ENCODE results near the gene UNK. TPM values are rescaled to one million over a fixed set of nuclear protein-coding genes. Genes with fewer than 3 reads are reported as not detected.
"Not testable (repeated sequence)": the region's sequence is repeated elsewhere in the genome, so short reads cannot be mapped to it uniquely, and the experiment has no call there.

Gene UNK
- polyA plus RNA-seq, 4 donors: 8.9 to 34.3 (median 16.3) TPM

DNA sequence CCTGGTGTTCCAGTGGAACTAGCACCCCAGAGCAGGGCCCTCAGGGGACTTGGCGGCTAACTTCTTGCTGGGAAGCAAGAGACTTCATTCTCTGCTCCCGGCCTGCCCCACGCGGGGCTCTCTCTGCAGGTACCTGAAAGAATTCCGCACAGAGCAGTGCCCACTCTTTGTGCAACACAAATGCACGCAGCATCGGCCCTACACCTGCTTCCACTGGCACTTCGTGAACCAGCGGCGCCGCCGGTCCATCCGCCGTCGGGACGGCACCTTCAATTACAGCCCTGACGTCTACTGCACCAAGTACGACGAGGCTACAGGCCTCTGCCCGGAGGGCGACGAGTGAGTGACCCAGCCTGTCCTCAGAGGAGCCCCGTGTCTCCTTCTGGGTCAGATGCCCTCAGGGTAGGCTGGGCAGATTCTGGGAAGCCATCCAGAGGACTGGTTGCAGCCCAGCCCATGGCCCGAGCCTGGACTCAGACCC lies 25.1 kb downstream of the UNK start:
- WGBS, 3 donors: 92 to 94% (median 92%) methylated on average over 24 of the region's 24 CpGs
- no peak overlapping the region for H3K4me3 ChIP-seq (ENCODE audit: low read depth in 1 of 3, low read length in 3 of 3)
- H3K36me3 ChIP-seq (ENCODE audit: control insufficient read depth in 3 of 3, insufficient read depth in 2 of 3, low read depth in 1 of 3, low read length in 3 of 3): peaks cover 3 to 80% (median 9%) of the 10 kb centered on the region in 3 donors
- no peaks in the 10 kb centered on the region for H3K27me3 ChIP-seq (ENCODE audit: control insufficient read depth in 3 of 3, insufficient read depth in 3 of 3, low read length in 3 of 3)
- H3K4me1 ChIP-seq (ENCODE audit: control insufficient read depth in 3 of 3, insufficient read depth in 2 of 3, low read depth in 1 of 3, low read length in 2 of 3): no peaks in the 10 kb centered on the region
- DNase-seq (no peak), FAIRE-seq (no peak)
- no peaks in the 10 kb centered on the region for H3K9me3 ChIP-seq (ENCODE audit: control insufficient read depth in 2 of 2, insufficient read depth in 1 of 2, low read depth in 1 of 2, low read length in 1 of 2)
- H3K27ac ChIP-seq (ENCODE audit: low read depth in 1 of 3, low read length in 2 of 3): peak overlapping the region in 1 of 3 donors; percentile 21

GRCh38 chr17:75810216-75810615 lies 25.6 kb downstream of the UNK start:
- 54 to 79% (median 76%) methylated on average over 5 of the region's 5 CpGs for WGBS, 3 donors
- Histone ChIP-seq H3K4me1 (ENCODE audit: control insufficient read depth in 3 of 3, insufficient read depth in 2 of 3, low read depth in 1 of 3, low read length in 2 of 3) (no peaks in the 10 kb centered on the region), H3K27ac (ENCODE audit: low read depth in 1 of 3, low read length in 2 of 3) (no peak overlapping the region), H3K4me3 (ENCODE audit: low read depth in 1 of 3, low read length in 3 of 3) (no peak overlapping the region), H3K27me3 (ENCODE audit: control insufficient read depth in 3 of 3, insufficient read depth in 3 of 3, low read length in 3 of 3) (no peaks in the 10 kb centered on the region), H3K36me3 (ENCODE audit: control insufficient read depth in 3 of 3, insufficient read depth in 2 of 3, low read depth in 1 of 3, low read length in 3 of 3) (peaks cover 3 to 85% (median 9%) of the 10 kb centered on the region in 3 donors), H3K9me3 (ENCODE audit: control insufficient read depth in 2 of 2, insufficient read depth in 1 of 2, low read depth in 1 of 2, low read length in 1 of 2) (no peaks in the 10 kb centered on the region)
- FAIRE-seq (no peak), DNase-seq (peak; percentile 33 to 66)

GRCh38 chr17:75810756-75811155 lies 26.1 kb downstream of the UNK start:
- 96 to 97% (median 97%) methylated on average over 11 of the region's 11 CpGs for WGBS, 3 donors
- H3K9me3 ChIP-seq (ENCODE audit: control insufficient read depth in 2 of 2, insufficient read depth in 1 of 2, low read depth in 1 of 2, low read length in 1 of 2); H3K4me1 ChIP-seq (ENCODE audit: control insufficient read depth in 3 of 3, insufficient read depth in 2 of 3, low read depth in 1 of 3, low read length in 2 of 3); H3K4me3 ChIP-seq (ENCODE audit: low read depth in 1 of 3, low read length in 3 of 3); DNase-seq; FAIRE-seq; H3K27me3 ChIP-seq (ENCODE audit: control insufficient read depth in 3 of 3, insufficient read depth in 3 of 3, low read length in 3 of 3); H3K27ac ChIP-seq (ENCODE audit: low read depth in 1 of 3, low read length in 2 of 3): not testable (repeated sequence)
- H3K36me3 ChIP-seq (ENCODE audit: control insufficient read depth in 3 of 3, insufficient read depth in 2 of 3, low read depth in 1 of 3, low read length in 3 of 3): peaks cover 3 to 87% (median 9%) of the 10 kb centered on the region in 3 donors

DNA sequence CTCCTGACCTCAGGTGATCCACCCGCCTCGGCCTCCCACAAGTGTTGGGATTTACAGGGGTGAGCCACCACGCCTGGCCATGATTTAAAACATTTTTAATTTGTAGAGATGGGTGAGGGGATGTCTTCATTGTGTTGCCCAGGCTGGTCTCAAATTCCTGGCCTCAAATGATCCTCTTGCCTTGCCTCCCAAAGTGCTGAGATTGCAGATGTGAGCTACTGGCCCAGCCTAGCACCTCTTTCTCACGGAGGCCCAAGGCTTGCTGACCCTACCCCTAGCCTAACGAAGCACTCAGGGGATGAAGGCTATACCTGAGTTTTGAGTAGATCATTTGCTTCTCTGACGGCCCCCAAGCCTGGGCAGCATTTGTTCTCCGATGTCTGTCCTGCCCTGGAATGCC lies 26.6 kb downstream of the UNK start:
- DNase-seq (no peak), FAIRE-seq (no peak)

GRCh38 chr17:75812096-75813013 lies 27.7 kb downstream of the UNK start:
- no peaks in the 10 kb centered on the region for H3K4me1 ChIP-seq (ENCODE audit: control insufficient read depth in 3 of 3, insufficient read depth in 2 of 3, low read depth in 1 of 3, low read length in 2 of 3)
- no peak overlapping the region for H3K4me3 ChIP-seq (ENCODE audit: low read depth in 1 of 3, low read length in 3 of 3)
- H3K27ac ChIP-seq (ENCODE audit: low read depth in 1 of 3, low read length in 2 of 3): no peak overlapping the region
- H3K9me3 ChIP-seq (ENCODE audit: control insufficient read depth in 2 of 2, insufficient read depth in 1 of 2, low read depth in 1 of 2, low read length in 1 of 2): no peaks in the 10 kb centered on the region
- peaks cover 3 to 94% (median 9%) of the 10 kb centered on the region in 3 donors for H3K36me3 ChIP-seq (ENCODE audit: control insufficient read depth in 3 of 3, insufficient read depth in 2 of 3, low read depth in 1 of 3, low read length in 3 of 3)
- WGBS, 3 donors: 88 to 93% (median 92%) methylated on average over 24 to 27 of the region's 27 CpGs
- FAIRE-seq: no peak
- no peaks in the 10 kb centered on the region for H3K27me3 ChIP-seq (ENCODE audit: control insufficient read depth in 3 of 3, insufficient read depth in 3 of 3, low read length in 3 of 3)
- no peak for DNase-seq

More for the DNA sequence above, 26.6 kb downstream of the UNK start:
- Histone ChIP-seq H3K9me3 (ENCODE audit: control insufficient read depth in 2 of 2, insufficient read depth in 1 of 2, low read depth in 1 of 2, low read length in 1 of 2) (no peaks in the 10 kb centered on the region), H3K4me3 (ENCODE audit: low read depth in 1 of 3, low read length in 3 of 3) (no peak overlapping the region), H3K27ac (ENCODE audit: low read depth in 1 of 3, low read length in 2 of 3) (no peak overlapping the region), H3K4me1 (ENCODE audit: control insufficient read depth in 3 of 3, insufficient read depth in 2 of 3, low read depth in 1 of 3, low read length in 2 of 3) (no peaks in the 10 kb centered on the region), H3K36me3 (ENCODE audit: control insufficient read depth in 3 of 3, insufficient read depth in 2 of 3, low read depth in 1 of 3, low read length in 3 of 3) (peaks cover 3 to 87% (median 9%) of the 10 kb centered on the region in 3 donors), H3K27me3 (ENCODE audit: control insufficient read depth in 3 of 3, insufficient read depth in 3 of 3, low read length in 3 of 3) (no peaks in the 10 kb centered on the region)
- 95 to 97% (median 95%) methylated on average over 7 of the region's 7 CpGs for WGBS, 3 donors

- DNase-seq (no peak), FAIRE-seq (no peak)
- Histone ChIP-seq H3K4me1 (ENCODE audit: control insufficient read depth in 3 of 3, insufficient read depth in 2 of 3, low read depth in 1 of 3, low read length in 2 of 3) (no peaks in the 10 kb centered on the region), H3K27me3 (ENCODE audit: control insufficient read depth in 3 of 3, insufficient read depth in 3 of 3, low read length in 3 of 3) (no peaks in the 10 kb centered on the region), H3K9me3 (ENCODE audit: control insufficient read depth in 2 of 2, insufficient read depth in 1 of 2, low read depth in 1 of 2, low read length in 1 of 2) (no peaks in the 10 kb centered on the region), H3K27ac (ENCODE audit: low read depth in 1 of 3, low read length in 2 of 3) (no peak overlapping the region), H3K4me3 (ENCODE audit: low read depth in 1 of 3, low read length in 3 of 3) (no peak overlapping the region), H3K36me3 (ENCODE audit: control insufficient read depth in 3 of 3, insufficient read depth in 2 of 3, low read depth in 1 of 3, low read length in 3 of 3) (peaks cover 5 to 99% (median 10%) of the 10 kb centered on the region in 3 donors)
- WGBS, 3 donors: 90 to 91% (median 90%) methylated on average over 24 of the region's 24 CpGs
These were observed 28.7 kb downstream of the UNK start for GRCh38 chr17:75813081-75814020.

GRCh38 chr17:75814021-75814395 lies 29.4 kb downstream of the UNK start:
- H3K27ac ChIP-seq (ENCODE audit: low read depth in 1 of 3, low read length in 2 of 3): no peak overlapping the region

DNA sequence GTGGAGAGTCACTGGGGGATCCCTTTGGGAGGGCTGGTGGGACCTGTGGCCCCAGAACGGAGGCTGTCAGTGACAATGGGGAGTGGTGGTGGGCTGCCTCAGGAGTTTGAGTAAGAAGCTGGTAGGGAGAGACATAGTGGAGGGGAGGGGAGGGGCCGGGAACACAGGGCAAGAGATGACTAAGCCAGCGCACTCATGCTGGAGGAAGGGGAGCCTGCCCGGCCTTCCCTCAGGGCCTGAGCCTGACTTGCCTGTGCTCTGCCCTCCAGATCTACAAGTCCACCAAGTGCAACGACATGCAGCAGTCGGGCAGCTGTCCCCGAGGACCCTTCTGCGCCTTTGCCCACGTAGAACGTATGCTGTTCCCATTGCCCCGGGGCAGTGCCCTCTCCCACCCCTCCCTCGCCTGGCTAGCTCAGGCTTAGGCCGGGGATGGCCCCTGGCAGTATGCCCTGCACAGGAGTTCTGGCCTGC lies 30.3 kb downstream of the UNK start:
- peaks cover 7 to 100% (median 10%) of the 10 kb centered on the region in 3 donors for H3K36me3 ChIP-seq (ENCODE audit: control insufficient read depth in 3 of 3, insufficient read depth in 2 of 3, low read depth in 1 of 3, low read length in 3 of 3)
- no peak overlapping the region for H3K4me3 ChIP-seq (ENCODE audit: low read depth in 1 of 3, low read length in 3 of 3)
- no peak overlapping the region for H3K27ac ChIP-seq (ENCODE audit: low read depth in 1 of 3, low read length in 2 of 3)
- 92 to 95% (median 95%) methylated on average over 12 to 13 of the region's 13 CpGs for WGBS, 3 donors
- no peaks in the 10 kb centered on the region for H3K4me1 ChIP-seq (ENCODE audit: control insufficient read depth in 3 of 3, insufficient read depth in 2 of 3, low read depth in 1 of 3, low read length in 2 of 3)
- H3K27me3 ChIP-seq (ENCODE audit: control insufficient read depth in 3 of 3, insufficient read depth in 3 of 3, low read length in 3 of 3): no peaks in the 10 kb centered on the region
- no peak for DNase-seq
- H3K9me3 ChIP-seq (ENCODE audit: control insufficient read depth in 2 of 2, insufficient read depth in 1 of 2, low read depth in 1 of 2, low read length in 1 of 2): no peaks in the 10 kb centered on the region
- FAIRE-seq: no peak

More at GRCh38 chr17:75814021-75814395, 29.4 kb downstream of the UNK start:
- FAIRE-seq (no peak), DNase-seq (no peak)
- Histone ChIP-seq H3K9me3 (ENCODE audit: control insufficient read depth in 2 of 2, insufficient read depth in 1 of 2, low read depth in 1 of 2, low read length in 1 of 2) (no peaks in the 10 kb centered on the region), H3K4me3 (ENCODE audit: low read depth in 1 of 3, low read length in 3 of 3) (no peak overlapping the region), H3K27me3 (ENCODE audit: control insufficient read depth in 3 of 3, insufficient read depth in 3 of 3, low read length in 3 of 3) (no peaks in the 10 kb centered on the region), H3K4me1 (ENCODE audit: control insufficient read depth in 3 of 3, insufficient read depth in 2 of 3, low read depth in 1 of 3, low read length in 2 of 3) (no peaks in the 10 kb centered on the region), H3K36me3 (ENCODE audit: control insufficient read depth in 3 of 3, insufficient read depth in 2 of 3, low read depth in 1 of 3, low read length in 3 of 3) (peaks cover 6 to 100% (median 14%) of the 10 kb centered on the region in 3 donors)
- 88 to 93% (median 92%) methylated on average over 6 of the region's 6 CpGs for WGBS, 3 donors

Data from small intestine (tissue), 7 donors.